Gastroesophageal sphincter (tissue), 3 donors: ENCODE results near the gene FBLN1.

Experiments used
- POLR2A ChIP-seq, 2 donors: fragments of 450-650 bp; IDR thresholded peaks; one replicate each; pipeline ENCODE4 v1.6.1; 2017; ENCODE audit warnings: antibody characterized with exemption in 2 of 2, mild to moderate bottlenecking in 2 of 2, moderate library complexity in 1 of 2
- TF ChIP-seq, protein P1 (sequence below), 4 experiments: fragments of 200-600 bp in 2 of 4; fragments of 450-650 bp in 2 of 4; sonication (generic) in 1 of 4; IDR thresholded peaks; one replicate each; pipeline ENCODE4 v1.5.1; 2017 to 2019; ENCODE audit warnings: antibody characterized with exemption in 4 of 4, mild to moderate bottlenecking in 2 of 4, moderate library complexity in 2 of 4

DNA sequence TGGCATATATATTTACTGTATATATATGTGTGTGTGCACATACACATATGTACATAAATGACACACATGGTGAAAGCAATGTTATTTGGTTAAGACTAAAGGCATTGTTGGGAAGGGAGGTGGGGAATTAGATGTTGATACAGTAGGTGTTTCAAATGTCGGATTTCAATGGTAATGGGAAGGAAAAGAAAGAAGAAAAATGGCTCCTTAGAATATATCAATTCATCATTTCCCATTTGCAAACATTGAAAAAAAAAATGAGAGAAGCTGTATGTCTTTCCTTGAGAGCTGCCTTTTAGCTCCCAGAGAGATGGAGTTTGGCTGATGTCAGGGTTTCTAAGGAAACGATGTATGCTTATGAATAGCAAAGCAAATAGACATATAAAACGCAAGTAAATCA is 135.5 kb downstream of the FBLN1 start:
- TF ChIP-seq POLR2A (IDR thresholded peaks at IDR 0.05), result no peak
- TF ChIP-seq, protein P1, sequence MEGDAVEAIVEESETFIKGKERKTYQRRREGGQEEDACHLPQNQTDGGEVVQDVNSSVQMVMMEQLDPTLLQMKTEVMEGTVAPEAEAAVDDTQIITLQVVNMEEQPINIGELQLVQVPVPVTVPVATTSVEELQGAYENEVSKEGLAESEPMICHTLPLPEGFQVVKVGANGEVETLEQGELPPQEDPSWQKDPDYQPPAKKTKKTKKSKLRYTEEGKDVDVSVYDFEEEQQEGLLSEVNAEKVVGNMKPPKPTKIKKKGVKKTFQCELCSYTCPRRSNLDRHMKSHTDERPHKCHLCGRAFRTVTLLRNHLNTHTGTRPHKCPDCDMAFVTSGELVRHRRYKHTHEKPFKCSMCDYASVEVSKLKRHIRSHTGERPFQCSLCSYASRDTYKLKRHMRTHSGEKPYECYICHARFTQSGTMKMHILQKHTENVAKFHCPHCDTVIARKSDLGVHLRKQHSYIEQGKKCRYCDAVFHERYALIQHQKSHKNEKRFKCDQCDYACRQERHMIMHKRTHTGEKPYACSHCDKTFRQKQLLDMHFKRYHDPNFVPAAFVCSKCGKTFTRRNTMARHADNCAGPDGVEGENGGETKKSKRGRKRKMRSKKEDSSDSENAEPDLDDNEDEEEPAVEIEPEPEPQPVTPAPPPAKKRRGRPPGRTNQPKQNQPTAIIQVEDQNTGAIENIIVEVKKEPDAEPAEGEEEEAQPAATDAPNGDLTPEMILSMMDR (IDR thresholded peaks at IDR 0.05), result no peak
